GM23248 (cell line): ENCODE results near the gene NCR1. TPM values are rescaled to one million over a fixed set of nuclear protein-coding genes. Genes with fewer than 3 reads are reported as not detected.

Experiments
- DNase-seq: peaks from one replicate; pipeline ENCODE4 v3.0.0-alpha.2; 2015
- H2AFZ ChIP-seq: fragments of 200-600 bp; sonication (generic); 2 replicates; pipeline ENCODE4 v1.6.1; 2016; ENCODE audit warnings: antibody characterized with exemption
- H3F3A ChIP-seq: fragments of 200-600 bp; sonication (generic); 2 replicates; pipeline ENCODE4 v1.6.1; 2016; ENCODE audit warnings: mild to moderate bottlenecking, antibody characterized with exemption, mixed run types; ENCODE audit not compliant: insufficient read depth
- H3K27ac ChIP-seq: fragments of 200-600 bp; sonication (generic); 2 replicates; pipeline ENCODE4 v1.5.1; 2016; ENCODE audit warnings: mild to moderate bottlenecking
- H3K27me3 ChIP-seq: fragments of 200-600 bp; sonication (generic); replicated peaks from 2 replicates; pipeline ENCODE4 v1.6.1; 2016; ENCODE audit warnings: mild to moderate bottlenecking; ENCODE audit not compliant: insufficient read depth
- H3K36me3 ChIP-seq: fragments of 200-600 bp; sonication (generic); 2 replicates; pipeline ENCODE4 v1.6.1; 2016; ENCODE audit warnings: low read depth, mild to moderate bottlenecking
- H3K4me1 ChIP-seq: fragments of 200-600 bp; sonication (generic); 2 replicates; pipeline ENCODE4 v1.6.1; 2016; ENCODE audit warnings: mild to moderate bottlenecking; ENCODE audit not compliant: insufficient read depth
- H3K4me2 ChIP-seq: fragments of 200-600 bp; sonication (generic); one replicate; pipeline ENCODE4 v1.6.1; 2016; ENCODE audit warnings: mild to moderate bottlenecking; ENCODE audit not compliant: unreplicated experiment
- H3K4me3 ChIP-seq: fragments of 200-600 bp; sonication (generic); 2 replicates; pipeline ENCODE4 v1.5.1; 2016; ENCODE audit warnings: mild to moderate bottlenecking
- H3K79me2 ChIP-seq: fragments of 200-600 bp; sonication (generic); 2 replicates; pipeline ENCODE4 v1.6.1; 2016; ENCODE audit warnings: mild to moderate bottlenecking; ENCODE audit not compliant: insufficient read depth
- H3K9ac ChIP-seq: fragments of 200-600 bp; sonication (generic); 2 replicates; pipeline ENCODE4 v1.6.1; 2016; ENCODE audit warnings: mild to moderate bottlenecking
- H3K9me2 ChIP-seq: fragments of 200-600 bp; sonication (generic); 2 replicates; pipeline ENCODE4 v1.6.1; 2016; ENCODE audit warnings: mixed run types, mild to moderate bottlenecking, moderate library complexity; ENCODE audit not compliant: insufficient read depth
- H3K9me3 ChIP-seq: fragments of 200-600 bp; sonication (generic); one replicate; pipeline ENCODE4 v1.6.1; 2017; ENCODE audit warnings: low read depth
- H4K20me1 ChIP-seq: fragments of 200-600 bp; sonication (generic); 2 replicates; pipeline ENCODE4 v1.6.0; 2016; ENCODE audit not compliant: insufficient read depth
- EZH2 ChIP-seq: fragments of 200-600 bp; sonication (generic); IDR thresholded peaks from 2 replicates; pipeline ENCODE4 v1.6.1; 2018; ENCODE audit warnings: antibody characterized with exemption, mild to moderate bottlenecking; ENCODE audit not compliant: insufficient read depth, poor library complexity, severe bottlenecking
- EZH2phosphoT487 ChIP-seq: fragments of 200-600 bp; sonication (generic); IDR thresholded peaks from 2 replicates; pipeline ENCODE4 v1.6.1; 2018; ENCODE audit warnings: antibody characterized with exemption, moderate library complexity, mild to moderate bottlenecking, low read depth; ENCODE audit not compliant: insufficient read depth
- WGBS, 2 experiments: methylation state at CpG; one replicate each; pipeline ENCODE4 v1.1.6; 2015 to 2017; ENCODE audit warnings: low lambda C conversion rate in 2 of 2, low coverage in 1 of 2; ENCODE audit errors: missing lambda C conversion rate in 2 of 2; 5-methylcytosine and 5-hydroxymethylcytosine counted together
- in situ Hi-C: fragments of 300-500 bp; cut with MboI; formaldehyde crosslinking; loops from 2 replicates; pipeline ENCODE4 v1.15.0; 2020
- polyA plus RNA-seq: library from polyadenylated mRNA; unstranded; fragments of >200 nt; fragmentation: Nextera tagmentation; extraction: Ambion mirVana; gene quantifications from 2 replicates; pipeline ENCODE4 v1.2.1, GENCODE V29; 2016
- total RNA-seq: library from RNA; depleted of rRNA; stranded (reverse); fragments of >200 nt; shearing (Covaris generic); gene quantifications from 2 replicates; pipeline ENCODE4 v1.2.3, GENCODE V29; 2014

NCR1 gene
- total and polyA plus RNA-seq, 2 experiments from 2014 or later = not detected

DNA sequence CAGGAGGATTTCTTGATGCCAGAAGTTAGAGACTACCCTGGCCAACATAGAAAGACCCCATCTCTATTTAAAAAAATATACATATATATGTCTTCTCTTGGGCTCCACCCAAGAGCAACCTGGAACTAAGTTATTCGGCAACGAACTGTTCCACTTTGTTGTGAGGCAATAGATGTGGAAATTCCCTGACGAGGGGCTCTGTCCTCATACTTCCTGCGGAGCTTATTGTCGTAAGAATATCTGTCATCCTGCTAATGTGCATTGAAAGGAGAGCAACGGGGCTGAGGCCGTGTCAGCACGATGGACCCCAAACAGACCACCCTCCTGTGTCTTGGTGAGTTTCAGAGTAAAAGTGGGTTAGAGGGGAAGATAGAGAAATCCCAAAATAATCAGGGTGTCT lies 32.0 kb upstream of the NCR1 start, which contains the start of gene FCAR:
FCAR (plus strand) TSS at position 246 of the 400 bp plus-strand sequence; CDS start at position 301, 55 bp downstream.
- Histone ChIP-seq H3K4me2 (no peak within 1 kb of the TSS), H3K4me1 (no peaks in the 10 kb centered on the region), H3K4me3 (no peak within 1 kb of the TSS), H3K36me3 (no peaks in the 10 kb centered on the region), H3K27me3 (no peaks in the 10 kb centered on the region), H3F3A (no peaks in the 10 kb centered on the region), H3K9me3 (no peaks in the 10 kb centered on the region), H2AFZ (no peak within 1 kb of the TSS), H3K9ac (no peak within 1 kb of the TSS), H3K9me2 (no peaks in the 10 kb centered on the region), H3K79me2 (no peaks in the 10 kb centered on the region), H3K27ac (no peak within 1 kb of the TSS), H4K20me1 (no peaks in the 10 kb centered on the region)
- DNase-seq = no peak
- 19 to 22% methylated on average over 8 of the region's 8 CpGs for WGBS, 2 experiments
- in situ Hi-C loops = no loop called here
- TF ChIP-seq EZH2 (no peak), EZH2phosphoT487 (no peak)

DNA sequence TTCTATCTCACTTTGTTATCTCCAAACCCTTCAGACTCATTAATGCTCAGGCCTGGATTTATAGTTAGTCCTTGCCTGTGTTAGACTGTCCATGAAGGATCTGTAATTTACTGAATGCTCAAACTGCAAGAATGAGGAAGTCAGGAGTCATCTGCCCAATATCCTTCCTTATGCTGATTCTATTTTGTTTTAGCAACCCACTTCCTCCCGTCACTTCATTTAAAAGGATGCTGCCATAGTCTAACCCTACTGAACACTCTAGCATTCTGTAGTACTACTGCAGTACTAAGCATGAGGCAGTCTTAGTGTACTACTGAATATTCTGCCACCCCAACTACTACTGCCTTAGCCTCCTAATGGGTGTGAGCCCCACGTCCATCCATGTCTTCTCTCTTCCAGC lies 30.4 kb upstream of the NCR1 start:
- Histone ChIP-seq H3K27me3 (no peaks in the 10 kb centered on the region), H3K9ac (no peak overlapping the region), H3K9me2 (no peaks in the 10 kb centered on the region), H3F3A (no peaks in the 10 kb centered on the region), H2AFZ (no peak overlapping the region), H4K20me1 (no peaks in the 10 kb centered on the region), H3K4me1 (no peaks in the 10 kb centered on the region), H3K36me3 (no peaks in the 10 kb centered on the region), H3K79me2 (no peaks in the 10 kb centered on the region), H3K9me3 (peaks cover 3% of the 10 kb centered on the region), H3K4me3 (no peak overlapping the region), H3K4me2 (no peak overlapping the region), H3K27ac (no peak overlapping the region)
- in situ Hi-C loops = no loop called here
- 6 to 12% methylated on average over 2 of the region's 2 CpGs for WGBS, 2 experiments
- no peak for DNase-seq
- TF ChIP-seq EZH2 = no peak
- no peak for TF ChIP-seq EZH2phosphoT487

- Histone ChIP-seq H3K4me3 (no peak overlapping the region), H2AFZ (no peak overlapping the region), H3K27ac (no peak overlapping the region), H3K4me2 (no peak overlapping the region), H3K9ac (no peak overlapping the region), H3K79me2 (no peaks in the 10 kb centered on the region), H3K27me3 (no peaks in the 10 kb centered on the region), H4K20me1 (no peaks in the 10 kb centered on the region), H3K9me3 (peaks cover 3% of the 10 kb centered on the region), H3K4me1 (no peaks in the 10 kb centered on the region), H3F3A (no peaks in the 10 kb centered on the region), H3K36me3 (no peaks in the 10 kb centered on the region), H3K9me2 (no peaks in the 10 kb centered on the region)
- DNase-seq = no peak
- in situ Hi-C loops = no loop called here
- TF ChIP-seq EZH2phosphoT487 = no peak
- TF ChIP-seq EZH2 = no peak
- WGBS, 2 experiments = 12 to 16% methylated on average over 3 of the region's 3 CpGs
Observed at GRCh38 chr19:54877471-54877870, 28.5 kb upstream of the NCR1 start.

DNA sequence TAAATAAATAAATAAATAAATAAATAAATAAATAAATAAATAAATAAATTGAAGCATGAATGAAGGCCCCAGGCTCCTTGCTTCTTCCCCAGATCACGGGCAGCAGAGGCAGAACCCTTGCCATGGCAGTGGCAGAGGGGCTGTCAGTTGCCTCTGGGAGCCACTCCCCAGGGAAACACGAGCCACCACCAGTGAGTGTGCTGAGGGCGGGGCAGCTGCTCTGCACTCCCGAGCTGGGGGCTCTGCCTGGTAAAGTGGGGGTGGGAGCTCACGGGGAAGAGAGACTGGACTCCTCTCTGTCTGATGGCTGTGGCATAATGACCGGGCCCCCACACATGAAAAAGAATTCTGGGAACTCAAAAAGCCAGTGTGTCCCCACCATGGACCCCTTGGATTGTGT lies 24.1 kb upstream of the NCR1 start:
- peaks cover 3% of the 10 kb centered on the region for H3K9me3 ChIP-seq
- H3K9ac ChIP-seq = no peak overlapping the region
- H3K27ac ChIP-seq = no peak overlapping the region
- H3K4me1 ChIP-seq = no peaks in the 10 kb centered on the region
- H3K79me2 ChIP-seq = no peaks in the 10 kb centered on the region
- H3K4me2 ChIP-seq = no peak overlapping the region
- no peak overlapping the region for H3K4me3 ChIP-seq
- 32 to 38% methylated on average over 6 of the region's 6 CpGs for WGBS, 2 experiments
- no peak for DNase-seq
- TF ChIP-seq EZH2phosphoT487 (no peak), EZH2 (no peak)
- no peak overlapping the region for H2AFZ ChIP-seq
- no peaks in the 10 kb centered on the region for H4K20me1 ChIP-seq
- H3K27me3 ChIP-seq = no peaks in the 10 kb centered on the region
- H3F3A ChIP-seq = no peaks in the 10 kb centered on the region
- H3K36me3 ChIP-seq = no peaks in the 10 kb centered on the region
- H3K9me2 ChIP-seq = no peaks in the 10 kb centered on the region
- in situ Hi-C loops = no loop called here

DNA sequence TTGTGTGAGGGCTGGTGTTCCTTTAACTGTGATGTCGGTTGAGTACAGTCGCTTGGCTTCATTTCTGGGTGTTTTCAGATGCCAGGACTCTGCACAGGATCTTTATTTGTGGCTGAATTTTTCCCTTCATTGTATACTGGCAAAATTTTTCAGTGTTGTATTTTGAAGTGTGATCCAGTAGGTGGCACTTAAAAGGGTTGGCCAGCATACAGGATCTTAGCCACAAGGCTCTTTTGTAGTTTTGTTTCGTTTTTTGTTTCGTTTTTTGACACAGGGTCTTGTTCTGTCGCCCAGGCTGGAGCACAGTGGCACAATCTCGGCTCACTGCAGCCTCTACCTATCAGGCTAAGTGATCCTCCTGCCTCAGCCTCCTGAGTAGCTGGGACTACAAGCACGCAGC lies 23.2 kb upstream of the NCR1 start:
- Histone ChIP-seq H3K4me3 (no peak overlapping the region), H3K27me3 (no peaks in the 10 kb centered on the region), H3K4me1 (no peaks in the 10 kb centered on the region), H3K79me2 (no peaks in the 10 kb centered on the region), H3K27ac (no peak overlapping the region), H3K9me3 (peaks cover 3% of the 10 kb centered on the region), H3K36me3 (no peaks in the 10 kb centered on the region), H3K4me2 (no peak overlapping the region), H3F3A (no peaks in the 10 kb centered on the region), H3K9me2 (no peaks in the 10 kb centered on the region), H4K20me1 (no peaks in the 10 kb centered on the region), H2AFZ (no peak overlapping the region), H3K9ac (no peak overlapping the region)
- in situ Hi-C loops = no loop called here
- WGBS, 2 experiments = 26 to 31% methylated on average over 7 of the region's 7 CpGs
- no peak for DNase-seq
- TF ChIP-seq EZH2 (no peak), EZH2phosphoT487 (no peak)
